Activated T-helper 1 cell treated with Interleukin-2 at 50 U/mL for 16 hours (primary cell): ENCODE data around the gene PIK3CB.
"Not testable (repeated sequence)": the region's sequence is repeated elsewhere in the genome, so short reads cannot be mapped to it uniquely, and the experiment has no call there.

Experiments
- DNase-seq: peaks from one replicate; pipeline ENCODE4 v3.0.0-alpha.2; 2020; ENCODE audit warnings: low read depth

PIK3CB gene

GRCh38 chr3:138680974-138681373 is 153.8 kb downstream of the PIK3CB start:
- DNase-seq, result not testable (repeated sequence)

- DNase-seq, result no peak
Observed at GRCh38 chr3:138678874-138679392, 155.8 kb downstream of the PIK3CB start.

- DNase-seq, result no peak
Observed at GRCh38 chr3:138678086-138678485, 156.6 kb downstream of the PIK3CB start.

GRCh38 chr3:138675393-138675792 is 159.3 kb downstream of the PIK3CB start:
- no peak for DNase-seq

- DNase-seq, result no peak
Observed at GRCh38 chr3:138673641-138674530, 160.8 kb downstream of the PIK3CB start.

GRCh38 chr3:138670407-138670806 is 164.3 kb downstream of the PIK3CB start:
- DNase-seq, result no peak

- DNase-seq, result no peak
Observed at GRCh38 chr3:138668107-138668506, 166.6 kb downstream of the PIK3CB start.

GRCh38 chr3:138657508-138657907 is 177.2 kb downstream of the PIK3CB start:
- DNase-seq, result no peak

- no peak for DNase-seq
Observed at GRCh38 chr3:138653567-138653966, 181.2 kb downstream of the PIK3CB start.

GRCh38 chr3:138649134-138649533 is 185.6 kb downstream of the PIK3CB start:
- DNase-seq, result no peak

- no peak for DNase-seq
Observed at GRCh38 chr3:138646513-138646912, 188.2 kb downstream of the PIK3CB start.

- no peak for DNase-seq
Observed at GRCh38 chr3:138646008-138646407, 188.7 kb downstream of the PIK3CB start.

- DNase-seq, result no peak
Observed at GRCh38 chr3:138642927-138643253, 191.8 kb downstream of the PIK3CB start.

- DNase-seq, result no peak
Observed at GRCh38 chr3:138642226-138642926, 192.4 kb downstream of the PIK3CB start.

GRCh38 chr3:138640537-138640936 is 194.2 kb downstream of the PIK3CB start:
- DNase-seq, result no peak

GRCh38 chr3:138638641-138639040 is 196.1 kb downstream of the PIK3CB start:
- no peak for DNase-seq

- no peak for DNase-seq
Observed at GRCh38 chr3:138629526-138629925, 205.2 kb downstream of the PIK3CB start.

GRCh38 chr3:138625707-138626365 is 208.9 kb downstream of the PIK3CB start:
- no peak for DNase-seq

- DNase-seq, result no peak
Observed at GRCh38 chr3:138624518-138624917, 210.2 kb downstream of the PIK3CB start.

- DNase-seq, result no peak
Observed at GRCh38 chr3:138620431-138620830, 214.3 kb downstream of the PIK3CB start.

GRCh38 chr3:138615462-138615861 is 219.3 kb downstream of the PIK3CB start:
- DNase-seq, result no peak

- no peak for DNase-seq
Observed at GRCh38 chr3:138609898-138610266, 224.8 kb downstream of the PIK3CB start.
